IMR-90 (cell line): ENCODE data around the gene RUNX3. TPM values are rescaled to one million over a fixed set of nuclear protein-coding genes. Genes with fewer than 3 reads are reported as not detected.

ENCODE experiments used
- ATAC-seq: fragments of 200-7000 bp; cut with Tn5 transposase; 2 replicates; pipeline ENCODE4 v1.9.1; 2020; ENCODE audit warnings: low read depth, mild to moderate bottlenecking, moderate library complexity
- BruUV-seq: library from RNA; stranded (reverse); fragments of 400-500 nt; replicated peaks from 2 replicates; lab custom pipeline; 2021; lab: Mats Ljungman, UMichigan
- CTCF ChIA-PET: fragments of 300-600 bp; formaldehyde crosslinking; extraction: SDS; loops from one replicate; lab custom pipeline; 2021; ENCODE audit warnings: antibody characterized with exemption; lab: Yijun Ruan, JAX
- POLR2A ChIA-PET: fragments of 300-600 bp; sonication (Branson Sonifier 250); formaldehyde crosslinking; loops from one replicate; lab custom pipeline; 2022; ENCODE audit warnings: antibody characterized with exemption; ENCODE audit not compliant: unreplicated experiment; lab: Charles Lee
- DNase-seq: peaks from one replicate; pipeline ENCODE4 v3.0.0; 2013
- H2AFZ ChIP-seq: replicated peaks from 2 replicates; pipeline ENCODE3; 2013; ENCODE audit warnings: low read length, mild to moderate bottlenecking; ENCODE audit not compliant: poor library complexity
- H2AK5ac ChIP-seq: 2 replicates; pipeline ENCODE4 v1.6.1; 2013; ENCODE audit warnings: low read depth, low read length, inconsistent platforms
- H2AK9ac ChIP-seq: replicated peaks from 2 replicates; pipeline ENCODE3; 2013; ENCODE audit warnings: mild to moderate bottlenecking, low read depth, low read length, moderate library complexity; ENCODE audit not compliant: poor library complexity
- H2BK120ac ChIP-seq: 2 replicates; pipeline ENCODE4 v1.6.1; 2013; ENCODE audit warnings: low read depth, low read length, inconsistent platforms
- H2BK15ac ChIP-seq: 3 replicates; pipeline ENCODE4 v1.6.1; 2013; ENCODE audit warnings: low read depth, low read length, inconsistent platforms
- H2BK20ac ChIP-seq: 2 replicates; pipeline ENCODE4 v1.6.1; 2013; ENCODE audit warnings: low read depth, mild to moderate bottlenecking, inconsistent platforms, low read length, moderate library complexity
- H2BK5ac ChIP-seq: 2 replicates; pipeline ENCODE4 v1.6.1; 2013; ENCODE audit warnings: mild to moderate bottlenecking, low read depth, low read length, inconsistent platforms; ENCODE audit not compliant: poor library complexity, severe bottlenecking
- H3K14ac ChIP-seq: replicated peaks from 2 replicates; pipeline ENCODE4 v1.6.1; 2013; ENCODE audit warnings: low read depth, low read length, inconsistent platforms
- H3K18ac ChIP-seq: 2 replicates; pipeline ENCODE4 v1.6.1; 2013; ENCODE audit warnings: low read depth, low read length, control low read depth
- H3K23ac ChIP-seq: 2 replicates; pipeline ENCODE4 v1.6.1; 2013; ENCODE audit warnings: low read depth, low read length, inconsistent platforms
- H3K27ac ChIP-seq: 2 replicates; pipeline ENCODE4 v1.5.1; 2013; ENCODE audit warnings: mild to moderate bottlenecking, control low read depth, low read length; ENCODE audit not compliant: insufficient read depth
- H3K27me3 ChIP-seq: 2 replicates; pipeline ENCODE4 v1.6.1; 2013; ENCODE audit warnings: low read length; ENCODE audit not compliant: control insufficient read depth, insufficient read depth
- H3K36me3 ChIP-seq: 2 replicates; pipeline ENCODE4 v1.6.1; 2013; ENCODE audit warnings: low read length, mixed read lengths; ENCODE audit not compliant: control insufficient read depth, insufficient read depth
- H3K4ac ChIP-seq: 2 replicates; pipeline ENCODE4 v1.6.1; 2013; ENCODE audit warnings: low read depth, low read length, inconsistent platforms
- H3K4me1 ChIP-seq: 2 replicates; pipeline ENCODE4 v1.6.1; 2013; ENCODE audit warnings: low read length, mixed read lengths; ENCODE audit not compliant: control insufficient read depth, insufficient read depth
- H3K4me2 ChIP-seq: 2 replicates; pipeline ENCODE4 v1.6.1; 2013; ENCODE audit warnings: low read depth, mild to moderate bottlenecking, control low read depth, low read length, moderate library complexity
- H3K4me3 ChIP-seq: 2 replicates; pipeline ENCODE4 v1.5.1; 2013; ENCODE audit warnings: low read depth, mild to moderate bottlenecking, control low read depth, low read length, moderate library complexity; ENCODE audit not compliant: insufficient read depth
- H3K56ac ChIP-seq: 2 replicates; pipeline ENCODE4 v1.6.1; 2013; ENCODE audit warnings: low read length, inconsistent platforms; ENCODE audit not compliant: insufficient read depth; ENCODE audit errors: extremely low read depth
- H3K79me1 ChIP-seq, 2 experiments: 2 replicates each; pipeline ENCODE4 v1.6.1; 2013; ENCODE audit warnings: low read length in 2 of 2, inconsistent platforms in 1 of 2, low read depth in 1 of 2
- H3K9ac ChIP-seq: 2 replicates; pipeline ENCODE4 v1.6.1; 2013; ENCODE audit warnings: low read depth, low read length, control low read depth
- H3K9me1 ChIP-seq: 2 replicates; pipeline ENCODE4 v1.6.1; 2013; ENCODE audit warnings: low read length, inconsistent platforms; ENCODE audit not compliant: insufficient read depth
- H3K9me3 ChIP-seq: 2 replicates; pipeline ENCODE4 v1.6.1; 2013; ENCODE audit warnings: low read length; ENCODE audit not compliant: control insufficient read depth, insufficient read depth
- H4K20me1 ChIP-seq: 2 replicates; pipeline ENCODE4 v1.6.1; 2013; ENCODE audit warnings: low read length, inconsistent platforms; ENCODE audit not compliant: insufficient read depth
- H4K5ac ChIP-seq: 2 replicates; pipeline ENCODE4 v1.6.1; 2013; ENCODE audit warnings: mild to moderate bottlenecking, low read depth, low read length, control low read depth
- H4K8ac ChIP-seq, 2 experiments: 2 replicates each; pipeline ENCODE4 v1.6.1; 2013; ENCODE audit warnings: low read depth in 2 of 2, low read length in 2 of 2, control low read depth in 1 of 2, inconsistent platforms in 1 of 2
- H4K91ac ChIP-seq: 2 replicates; pipeline ENCODE4 v1.6.1; 2013; ENCODE audit warnings: low read depth, low read length, inconsistent platforms; ENCODE audit not compliant: insufficient read depth
- BHLHE40 ChIP-seq: fragments of 150-350 bp; IDR thresholded peaks from 2 replicates; pipeline ENCODE4 v1.6.1; 2016; ENCODE audit warnings: mild to moderate bottlenecking, low read depth, low read length
- CEBPB ChIP-seq: IDR thresholded peaks from 2 replicates; pipeline ENCODE4 v1.6.1; 2012; ENCODE audit warnings: low read depth, low read length, improper control_type of control experiment
- CHD1 ChIP-seq: IDR thresholded peaks from 2 replicates; pipeline ENCODE4 v1.6.1; 2012; ENCODE audit warnings: low read depth, low read length, improper control_type of control experiment
- CTCF ChIP-seq: conservative IDR thresholded peaks from 2 replicates; pipeline ENCODE4 v1.5.1; 2012; ENCODE audit warnings: mild to moderate bottlenecking, low read depth, low read length, improper control_type of control experiment
- ELK1 ChIP-seq: fragments of 150-350 bp; IDR thresholded peaks from 2 replicates; pipeline ENCODE4 v1.6.1; 2016; ENCODE audit warnings: low read depth, mild to moderate bottlenecking, low read length, moderate library complexity, borderline replicate concordance
- FOS ChIP-seq: fragments of 150-350 bp; IDR thresholded peaks from 2 replicates; pipeline ENCODE4 v1.6.1; 2016; ENCODE audit warnings: low read depth, low read length
- MAFK ChIP-seq: IDR thresholded peaks from 2 replicates; pipeline ENCODE4 v1.6.1; 2012; ENCODE audit warnings: low read depth, low read length, improper control_type of control experiment
- MAZ ChIP-seq: IDR thresholded peaks from 2 replicates; pipeline ENCODE4 v1.6.1; 2012; ENCODE audit warnings: low read depth, mild to moderate bottlenecking, low read length, improper control_type of control experiment, moderate library complexity, borderline replicate concordance
- MXI1 ChIP-seq: IDR thresholded peaks from 2 replicates; pipeline ENCODE4 v1.6.1; 2012; ENCODE audit warnings: low read depth, mild to moderate bottlenecking, low read length, moderate library complexity, borderline replicate concordance
- NFE2L2 ChIP-seq: fragments of 150-350 bp; IDR thresholded peaks from 2 replicates; pipeline ENCODE4 v1.6.1; 2016; ENCODE audit warnings: low read depth, mild to moderate bottlenecking, low read length
- POLR2A ChIP-seq: IDR thresholded peaks from 2 replicates; pipeline ENCODE4 v1.6.1; 2012; ENCODE audit warnings: mild to moderate bottlenecking, low read depth, low read length
- RAD21 ChIP-seq: IDR thresholded peaks from 2 replicates; pipeline ENCODE4 v1.6.1; 2012; ENCODE audit warnings: low read length, improper control_type of control experiment
- RCOR1 ChIP-seq: IDR thresholded peaks from 2 replicates; pipeline ENCODE4 v1.6.1; 2012; ENCODE audit warnings: mild to moderate bottlenecking, low read length, improper control_type of control experiment; ENCODE audit not compliant: insufficient replicate concordance
- RFX5 ChIP-seq: IDR thresholded peaks from 2 replicates; pipeline ENCODE4 v1.8.0; 2012; ENCODE audit warnings: low read depth, mild to moderate bottlenecking, low read length, moderate library complexity
- SMC3 ChIP-seq: fragments of 150-350 bp; IDR thresholded peaks from 2 replicates; pipeline ENCODE4 v1.6.1; 2016; ENCODE audit warnings: low read depth, mild to moderate bottlenecking, antibody characterized with exemption, low read length, moderate library complexity
- USF2 ChIP-seq: fragments of 150-350 bp; IDR thresholded peaks from 2 replicates; pipeline ENCODE4 v1.6.1; 2017; ENCODE audit warnings: mild to moderate bottlenecking, antibody characterized with exemption, low read length, low read depth
- WGBS, 2 experiments: methylation state at CpG; one replicate each; pipeline versions ENCODE4 v1.1.5 to v1.1.7; 2013; ENCODE audit warnings: missing lambda C conversion rate in 2 of 2; ENCODE audit not compliant: insufficient read length in 1 of 2; ENCODE audit errors: extremely low coverage in 2 of 2; 5-methylcytosine and 5-hydroxymethylcytosine counted together
- dilution Hi-C: fragments of 300-500 bp; cut with HindIII; formaldehyde crosslinking; loops from one replicate; pipeline ENCODE4 v1.14.3; 2018; ENCODE audit warnings: low sequenced_read_pairs; ENCODE audit not compliant: unreplicated experiment
- in situ Hi-C: fragments of 300-500 bp; cut with MboI; formaldehyde crosslinking; loops from 3 replicates; pipeline ENCODE4 v1.14.3; 2019; ENCODE audit warnings: low sequenced_read_pairs, inconsistent platforms, mixed read lengths
- intact Hi-C: fragments of 100-400 bp; cut with micrococcal nuclease; formaldehyde crosslinking; loops from 2 replicates; pipeline ENCODE4 v1.10.0; 2022
- polyA plus RNA-seq, 3 experiments: library from polyadenylated mRNA; depleted of rRNA; stranded (reverse); fragments of >200 nt; gene quantifications; 2 replicates each; pipeline ENCODE4 v1.2.3, GENCODE V29; 2012; ENCODE audit warnings: low replicate concordance in 1 of 3
- total RNA-seq: library from RNA; depleted of rRNA; stranded (reverse); fragments of >200 nt; gene quantifications from 2 replicates; pipeline ENCODE4 v1.2.3, GENCODE V29; 2012

The RUNX3 gene
- total and polyA plus RNA-seq, 2 of the 4 experiments (the other 2 are of a cell fraction), result 0.07 TPM; not detected in 1

- H3K36me3 ChIP-seq, result no peaks in the 10 kb centered on the region
- in situ Hi-C loops, result no loop called here
- no peak overlapping the region for H3K56ac ChIP-seq
- H3K14ac ChIP-seq, result no peak overlapping the region
- no CpG with 5 or more reads among the region's 6 CpGs for WGBS, 2 experiments
- no peak for TF ChIP-seq RFX5
- TF ChIP-seq CEBPB, result no peak
- TF ChIP-seq CHD1, result no peak
- TF ChIP-seq MAZ, result no peak
- no peak for TF ChIP-seq MXI1
- no peak for TF ChIP-seq MAFK
- TF ChIP-seq RCOR1, result no peak
- TF ChIP-seq FOS, result no peak
- no peak for TF ChIP-seq USF2
- no peak for TF ChIP-seq SMC3
- TF ChIP-seq ELK1, result no peak
- TF ChIP-seq RAD21, result no peak
- TF ChIP-seq BHLHE40, result no peak
- no peak for TF ChIP-seq NFE2L2
- TF ChIP-seq CTCF, result no peak
- no peak for TF ChIP-seq POLR2A
- H3K23ac ChIP-seq, result no peak overlapping the region
- H3K4ac ChIP-seq, result no peak overlapping the region
- H3K4me2 ChIP-seq, result no peak overlapping the region
- H3K9me3 ChIP-seq, result no peaks in the 10 kb centered on the region; the same call in 1 of the 2 replicates
- no peak overlapping the region for H3K9ac ChIP-seq
- ChIA-PET CTCF (no interaction called here), POLR2A (no interaction called here)
- H2AFZ ChIP-seq, result no peak overlapping the region
- no peak overlapping the region for H4K8ac ChIP-seq
- no peak overlapping the region for H3K27ac ChIP-seq
- no peak overlapping the region for H3K18ac ChIP-seq
- no peak for ATAC-seq
- no peaks in the 10 kb centered on the region for H3K9me1 ChIP-seq
- H2BK20ac ChIP-seq, result no peak overlapping the region
- no peak overlapping the region for H4K5ac ChIP-seq
- no peak for DNase-seq
- no peak overlapping the region for H2AK5ac ChIP-seq
- H3K27me3 ChIP-seq, result peaks cover 24% of the 10 kb centered on the region
- H2BK120ac ChIP-seq, result no peak overlapping the region
- BruUV-seq, result no TSS peak
- no peak overlapping the region for H2BK5ac ChIP-seq
- H4K91ac ChIP-seq, result no peak overlapping the region
- no peak overlapping the region for H2AK9ac ChIP-seq
- H3K4me1 ChIP-seq, result peaks cover 2% of the 10 kb centered on the region; the same call in 1 of the 2 replicates
- dilution Hi-C loops, result no loop called here
- no peak overlapping the region for H3K4me3 ChIP-seq
- no peaks in the 10 kb centered on the region for H4K20me1 ChIP-seq
- H3K79me1 ChIP-seq, result no peaks in the 10 kb centered on the region
- no peak overlapping the region for H2BK15ac ChIP-seq
- intact Hi-C loops, result no loop called here
Measured at GRCh38 chr1:24878045-24878444, 52.0 kb downstream of the RUNX3 start.
